SJCRH30 (cell line): ENCODE results near the gene CRPPA. TPM values are rescaled to one million over a fixed set of nuclear protein-coding genes. Genes with fewer than 3 reads are reported as not detected.

Experiments
- DNase-seq, 2 experiments: peaks; one replicate each; pipeline ENCODE4 v3.0.0-alpha.2; 2015 to 2020
- H3K27ac ChIP-seq: fragments of 250-450 bp; sonication (Bioruptor Pico); 2 replicates; pipeline ENCODE4 v1.5.1; 2020; ENCODE audit warnings: mild to moderate bottlenecking, moderate library complexity
- H3K27me3 ChIP-seq: fragments of 250-450 bp; sonication (Bioruptor Pico); 2 replicates; pipeline ENCODE4 v1.5.1; 2020; ENCODE audit warnings: mild to moderate bottlenecking, moderate library complexity
- H3K36me3 ChIP-seq: fragments of 250-450 bp; sonication (Bioruptor Pico); 2 replicates; pipeline ENCODE4 v1.5.1; 2020; ENCODE audit warnings: mild to moderate bottlenecking, moderate library complexity
- H3K4me1 ChIP-seq: fragments of 250-450 bp; sonication (Bioruptor Pico); 2 replicates; pipeline ENCODE4 v1.5.1; 2020; ENCODE audit warnings: mild to moderate bottlenecking, moderate library complexity
- H3K4me3 ChIP-seq: fragments of 250-450 bp; sonication (Bioruptor Pico); 2 replicates; pipeline ENCODE4 v1.5.1; 2020; ENCODE audit warnings: mild to moderate bottlenecking, moderate library complexity
- H3K9me3 ChIP-seq: fragments of 250-450 bp; sonication (Bioruptor Pico); replicated peaks from 2 replicates; pipeline ENCODE4 v1.5.1; 2020; ENCODE audit warnings: mild to moderate bottlenecking, moderate library complexity
- total RNA-seq: library from RNA; depleted of rRNA; stranded (reverse); fragments of >200 nt; shearing (Covaris generic); gene quantifications from 2 replicates; pipeline ENCODE4 v1.2.3, GENCODE V29; 2014

Gene CRPPA
- total RNA-seq, 1 experiment from 2014 or later: 8.8 TPM

DNA sequence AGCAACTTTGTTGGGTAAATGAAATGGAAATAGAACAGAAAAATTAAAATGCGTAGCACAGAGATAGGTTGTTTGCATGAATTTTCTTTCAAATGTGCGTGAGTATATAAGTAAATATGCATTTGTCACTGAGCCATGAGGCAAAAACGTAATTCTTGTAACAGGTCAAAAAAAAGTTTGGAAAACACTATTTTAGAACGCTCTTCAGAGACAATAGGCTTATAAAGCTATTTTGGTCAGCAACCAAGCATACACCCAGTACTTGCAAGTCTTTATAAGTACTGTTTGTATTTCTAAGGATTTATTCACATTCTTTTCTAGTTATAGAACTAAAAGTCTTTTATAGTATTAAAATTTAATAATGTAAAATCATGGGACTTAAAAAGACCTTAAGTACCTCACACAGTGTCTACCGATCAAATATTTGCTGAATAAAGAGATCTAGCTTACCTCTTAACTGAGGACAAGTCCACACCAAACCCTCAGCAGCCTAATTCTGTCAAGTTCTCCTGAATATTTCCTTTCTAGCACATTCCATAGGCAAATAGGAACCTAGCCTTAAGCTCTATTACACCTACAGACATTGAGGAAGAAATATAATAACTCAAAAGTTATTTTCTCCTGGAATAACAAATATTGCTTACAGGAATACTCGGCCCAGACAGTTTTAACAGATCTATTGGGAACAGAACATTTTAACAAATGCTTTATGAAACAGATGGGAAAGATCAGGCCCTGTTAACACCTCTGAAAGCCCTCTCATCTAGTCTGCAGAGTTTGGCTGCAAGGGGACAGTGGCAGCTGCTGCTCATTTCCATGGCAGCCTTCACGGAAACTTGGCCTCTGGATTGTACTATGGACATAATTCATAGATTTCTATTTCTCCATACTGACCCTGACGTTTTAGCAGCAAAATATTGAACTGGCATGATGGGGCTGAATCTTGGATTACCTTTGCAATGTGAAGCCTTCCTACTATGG, 8.8 kb downstream of the CRPPA start:
- Histone ChIP-seq H3K4me1 (no peaks in the 10 kb centered on the region; the same call in none of the 2 replicates), H3K36me3 (no peaks in the 10 kb centered on the region), H3K9me3 (no peaks in the 10 kb centered on the region), H3K27ac (no peak overlapping the region), H3K4me3 (no peak overlapping the region), H3K27me3 (no peaks in the 10 kb centered on the region)
- no peak for DNase-seq

DNA sequence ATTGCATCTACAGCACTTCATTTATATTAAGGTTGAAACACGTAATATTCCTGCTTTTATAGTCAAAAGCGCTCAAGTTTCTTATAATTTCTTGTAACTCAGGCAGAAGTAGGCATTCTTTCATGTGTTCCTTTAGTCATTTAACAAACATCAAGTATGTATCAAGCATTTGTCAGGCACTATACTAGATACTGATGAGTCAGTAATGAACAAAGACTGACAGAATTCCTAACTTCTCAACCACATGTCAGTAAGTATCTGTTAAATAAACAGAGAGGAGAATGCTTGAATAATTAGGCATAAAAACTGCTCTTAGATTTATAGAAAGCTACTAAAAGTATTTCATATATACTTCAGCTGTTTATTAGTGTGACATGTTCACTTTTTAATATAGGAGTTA, 9.9 kb downstream of the CRPPA start:
- H3K9me3 ChIP-seq: no peaks in the 10 kb centered on the region
- DNase-seq: no peak

GRCh38 chr7:16409777-16410176, 11.6 kb downstream of the CRPPA start:
- Histone ChIP-seq H3K4me1 (no peaks in the 10 kb centered on the region; the same call in 1 of the 2 replicates), H3K4me3 (no peak overlapping the region), H3K27me3 (no peaks in the 10 kb centered on the region), H3K27ac (no peak overlapping the region), H3K9me3 (no peaks in the 10 kb centered on the region), H3K36me3 (no peaks in the 10 kb centered on the region)
- DNase-seq: no peak

More for the DNA sequence above, 9.9 kb downstream of the CRPPA start:
- no peak overlapping the region for H3K27ac ChIP-seq
- H3K27me3 ChIP-seq: no peaks in the 10 kb centered on the region
- no peaks in the 10 kb centered on the region; the same call in 1 of the 2 replicates for H3K4me1 ChIP-seq
- no peaks in the 10 kb centered on the region for H3K36me3 ChIP-seq
- H3K4me3 ChIP-seq: no peak overlapping the region

GRCh38 chr7:16404636-16405035, 16.7 kb downstream of the CRPPA start:
- H3K27ac ChIP-seq: no peak overlapping the region
- DNase-seq: no peak
- H3K4me1 ChIP-seq: peaks cover 10% of the 10 kb centered on the region
- H3K9me3 ChIP-seq: peaks cover 12% of the 10 kb centered on the region
- H3K27me3 ChIP-seq: no peaks in the 10 kb centered on the region
- no peak overlapping the region for H3K4me3 ChIP-seq
- peaks cover 2% of the 10 kb centered on the region for H3K36me3 ChIP-seq

DNA sequence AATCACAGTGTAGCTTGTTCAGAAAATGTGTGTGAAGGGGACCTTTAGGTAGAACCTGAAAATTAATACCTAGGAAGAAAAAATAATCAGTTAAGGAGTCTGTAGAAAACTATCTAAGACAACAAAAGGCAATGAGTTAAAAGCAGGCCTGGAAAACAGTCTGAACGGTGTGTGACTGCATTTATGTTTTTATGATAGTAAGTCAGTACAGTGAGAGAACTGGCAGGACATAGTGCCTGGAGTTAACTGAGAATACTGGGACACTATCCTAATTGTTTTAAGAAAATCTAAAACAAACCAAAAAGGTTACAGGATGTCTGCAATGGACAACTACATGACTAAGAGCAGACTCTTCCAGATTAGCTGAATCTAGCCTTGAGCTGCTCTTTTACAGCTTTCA, 17.9 kb downstream of the CRPPA start:
- DNase-seq: no peak
- H3K27me3 ChIP-seq: no peaks in the 10 kb centered on the region
- no peak overlapping the region for H3K27ac ChIP-seq
- peaks cover 10% of the 10 kb centered on the region for H3K4me1 ChIP-seq
- peaks cover 2% of the 10 kb centered on the region for H3K36me3 ChIP-seq
- peaks cover 18% of the 10 kb centered on the region for H3K9me3 ChIP-seq
- H3K4me3 ChIP-seq: no peak overlapping the region

DNA sequence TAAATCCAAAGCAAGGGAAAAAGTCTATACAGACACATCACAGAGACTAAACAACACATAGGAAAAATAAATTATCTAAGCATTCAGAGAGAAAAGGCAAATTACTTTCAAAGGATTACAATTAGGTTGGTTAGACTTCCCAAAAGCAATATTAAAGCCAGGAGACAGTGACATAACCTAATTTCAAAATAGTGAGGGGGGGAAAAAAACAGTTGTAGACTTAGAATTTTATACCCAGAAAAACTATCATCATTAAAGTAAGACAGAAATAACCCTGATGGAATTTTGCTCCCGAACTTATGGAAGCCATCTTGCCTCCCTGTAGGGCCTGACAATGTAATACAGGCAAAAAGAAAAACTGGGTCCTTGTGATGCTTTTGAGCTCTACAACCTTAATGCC, 18.4 kb downstream of the CRPPA start:
- Histone ChIP-seq H3K4me3 (no peak overlapping the region), H3K27me3 (no peaks in the 10 kb centered on the region), H3K27ac (no peak overlapping the region), H3K9me3 (peaks cover 24% of the 10 kb centered on the region), H3K4me1 (peaks cover 10% of the 10 kb centered on the region), H3K36me3 (peaks cover 2% of the 10 kb centered on the region)
- DNase-seq: no peak

DNA sequence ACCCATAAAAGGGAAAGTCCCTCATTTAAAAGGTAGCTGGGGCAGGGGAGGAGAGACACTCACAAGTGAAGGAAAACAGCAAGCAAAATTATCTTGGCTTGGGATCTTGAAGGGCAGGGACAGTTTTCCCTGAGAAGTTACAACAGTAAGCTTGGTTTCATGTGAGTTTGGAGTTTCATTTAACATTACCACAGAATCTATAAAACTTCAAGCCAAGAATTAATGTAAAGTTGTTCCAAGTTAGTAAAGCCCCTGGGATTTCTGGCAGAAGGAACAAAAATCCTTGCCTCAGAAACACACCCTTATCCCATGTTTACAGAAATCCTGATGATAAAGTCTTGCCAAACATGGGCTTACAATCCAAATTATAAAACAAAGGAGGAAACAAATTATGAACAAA, 19.2 kb downstream of the CRPPA start:
- peaks cover 2% of the 10 kb centered on the region for H3K36me3 ChIP-seq
- H3K27ac ChIP-seq: no peak overlapping the region
- no peak for DNase-seq
- H3K4me1 ChIP-seq: peaks cover 10% of the 10 kb centered on the region
- peaks cover 29% of the 10 kb centered on the region for H3K9me3 ChIP-seq
- H3K4me3 ChIP-seq: no peak overlapping the region
- H3K27me3 ChIP-seq: no peaks in the 10 kb centered on the region

- Histone ChIP-seq H3K36me3 (peaks cover 2% of the 10 kb centered on the region), H3K4me1 (peaks cover 10% of the 10 kb centered on the region), H3K27ac (peak overlapping the region; percentile 58), H3K9me3 (peaks cover 29% of the 10 kb centered on the region), H3K27me3 (no peaks in the 10 kb centered on the region), H3K4me3 (no peak overlapping the region)
- peak; percentile 58 to 83 for DNase-seq
Measured at GRCh38 chr7:16400893-16401275, 20.5 kb downstream of the CRPPA start.

DNA sequence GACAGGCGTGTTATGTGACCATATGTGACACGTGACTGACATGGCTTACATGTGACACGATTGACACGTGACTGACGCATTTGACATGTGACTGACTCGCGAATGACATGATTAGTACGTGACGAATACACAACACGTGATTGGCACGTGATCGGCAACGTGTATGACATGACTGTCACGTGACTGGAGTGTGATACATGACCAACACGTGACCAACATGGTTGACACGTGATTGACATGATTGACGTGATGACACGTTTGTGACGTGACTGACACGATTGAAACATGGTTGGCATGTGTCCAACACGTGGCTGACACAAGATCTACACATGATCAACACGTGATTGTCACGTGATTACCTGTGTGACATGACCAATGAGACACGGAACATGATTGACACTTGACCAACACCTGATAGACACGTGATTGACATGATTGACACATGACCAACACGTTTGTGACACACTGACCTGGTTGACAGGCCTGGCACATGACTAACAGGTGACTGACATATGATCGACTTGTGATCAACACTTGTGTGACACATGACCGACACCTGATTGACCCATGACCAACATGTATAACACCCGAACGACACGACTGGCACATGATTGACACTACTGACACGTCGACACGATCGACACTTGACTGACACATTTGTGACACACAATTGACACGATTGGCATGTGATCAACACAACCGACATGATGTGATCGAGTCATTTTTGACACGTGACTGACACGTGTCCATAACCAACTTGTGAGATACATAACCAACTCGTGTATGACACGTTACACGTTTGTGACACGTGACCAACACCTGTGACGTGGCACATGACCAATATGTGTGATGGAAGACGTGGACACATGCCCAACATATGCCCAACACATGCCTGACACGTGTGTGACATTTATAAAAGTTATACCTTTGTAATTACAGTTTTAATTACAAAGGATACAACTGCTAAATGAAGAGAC, 21.1 kb downstream of the CRPPA start:
- DNase-seq: no peak
- Histone ChIP-seq H3K4me1 (peaks cover 10% of the 10 kb centered on the region), H3K27me3 (no peaks in the 10 kb centered on the region), H3K27ac (peak overlapping the region; percentile 58), H3K36me3 (peaks cover 2% of the 10 kb centered on the region), H3K4me3 (no peak overlapping the region), H3K9me3 (peaks cover 29% of the 10 kb centered on the region)

DNA sequence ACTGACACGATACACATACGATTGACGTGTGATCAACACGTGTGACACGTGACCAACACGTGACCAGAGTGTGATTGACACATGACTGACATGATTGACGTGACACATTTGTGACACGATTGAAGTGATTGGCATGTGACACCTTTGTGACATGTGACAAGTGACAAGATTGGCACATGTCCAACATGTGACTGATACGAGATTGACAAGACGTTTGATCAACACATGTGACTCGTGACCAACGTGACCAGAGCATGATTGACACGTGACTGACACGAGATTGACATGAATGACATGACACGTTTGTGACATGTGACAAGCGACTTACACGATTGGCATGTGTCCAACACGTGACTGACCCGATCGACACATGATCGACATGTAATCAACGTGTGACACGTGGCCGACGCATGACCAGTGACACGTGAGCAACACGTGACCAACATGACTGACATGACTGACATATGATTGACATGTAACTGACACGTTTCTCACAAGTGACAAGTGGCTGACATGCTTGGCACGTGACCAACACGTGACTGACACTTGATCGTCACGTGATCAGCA, 22.0 kb downstream of the CRPPA start:
- H3K27me3 ChIP-seq: no peaks in the 10 kb centered on the region
- no peak for DNase-seq
- no peak overlapping the region for H3K4me3 ChIP-seq
- peaks cover 29% of the 10 kb centered on the region for H3K9me3 ChIP-seq
- H3K4me1 ChIP-seq: peaks cover 10% of the 10 kb centered on the region
- H3K27ac ChIP-seq: no peak overlapping the region
- H3K36me3 ChIP-seq: peaks cover 2% of the 10 kb centered on the region

DNA sequence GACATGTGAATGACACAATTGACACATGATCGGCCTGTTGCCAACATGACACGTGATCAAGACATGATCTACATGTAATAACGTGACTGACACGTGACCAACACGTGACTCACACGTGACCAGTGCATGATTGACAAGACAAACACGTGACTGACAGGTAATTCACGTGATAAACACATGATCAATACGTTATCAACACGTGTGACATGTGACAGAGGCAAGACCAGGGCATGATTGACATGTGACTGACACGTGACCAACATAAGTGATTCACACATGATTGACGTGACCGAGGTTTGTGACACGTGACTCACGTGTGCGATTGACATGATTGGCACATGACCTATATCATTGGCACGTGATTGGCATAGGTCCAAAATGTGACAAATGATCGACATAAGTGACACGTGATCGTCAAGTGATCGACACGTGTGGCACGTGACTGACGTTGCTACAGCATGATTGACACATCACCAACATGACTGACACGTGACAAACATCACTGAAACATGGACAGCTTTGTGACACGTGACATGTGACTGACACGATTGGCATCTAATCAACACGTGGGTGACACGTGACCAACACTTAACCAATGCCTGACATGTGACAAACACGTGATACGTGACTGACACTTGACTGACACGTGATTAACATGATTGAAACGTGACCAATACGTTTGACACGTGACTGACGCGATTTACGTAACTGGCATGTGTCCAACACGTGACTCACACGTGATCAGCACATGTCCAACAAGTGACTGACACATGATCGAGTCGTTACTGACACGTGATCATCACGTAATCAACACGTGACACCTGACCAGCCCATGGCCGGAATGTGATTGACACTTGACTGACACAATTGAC, 23.0 kb downstream of the CRPPA start:
- H3K27ac ChIP-seq: no peak overlapping the region
- H3K27me3 ChIP-seq: no peaks in the 10 kb centered on the region
- H3K36me3 ChIP-seq: peaks cover 2% of the 10 kb centered on the region
- no peak for DNase-seq
- peaks cover 10% of the 10 kb centered on the region for H3K4me1 ChIP-seq
- no peak overlapping the region for H3K4me3 ChIP-seq
- peaks cover 29% of the 10 kb centered on the region for H3K9me3 ChIP-seq

DNA sequence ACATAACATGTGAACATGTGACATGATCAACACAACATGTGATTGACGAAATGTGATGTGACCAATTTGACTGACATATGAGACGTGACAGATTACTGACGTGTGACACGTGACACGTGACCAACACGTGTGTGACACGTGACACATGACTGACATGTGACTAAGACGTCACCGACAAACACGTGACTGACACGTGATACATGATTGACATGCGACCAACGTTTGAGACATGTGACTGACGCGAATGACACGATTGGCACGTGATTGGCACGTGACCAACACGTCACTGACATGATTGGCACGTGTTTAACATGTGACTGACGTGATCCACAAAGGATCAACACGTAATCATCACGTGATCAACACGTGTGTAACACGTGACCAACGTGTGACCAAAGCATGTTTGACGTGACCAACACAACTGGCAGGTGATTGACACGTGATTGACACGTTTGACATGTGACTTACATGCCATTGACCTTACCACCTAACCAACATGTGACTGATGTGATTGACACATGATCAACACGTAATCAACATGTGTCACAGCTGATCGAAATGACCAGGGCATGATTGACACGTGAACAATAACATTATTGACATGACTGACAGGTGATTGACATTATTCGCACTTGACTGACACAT, 23.7 kb downstream of the CRPPA start:
- Histone ChIP-seq H3K27me3 (no peaks in the 10 kb centered on the region), H3K36me3 (no peaks in the 10 kb centered on the region), H3K9me3 (peaks cover 22% of the 10 kb centered on the region), H3K4me1 (peaks cover 10% of the 10 kb centered on the region), H3K4me3 (no peak overlapping the region), H3K27ac (no peak overlapping the region)
- DNase-seq: no peak

GRCh38 chr7:16396766-16397500, 24.4 kb downstream of the CRPPA start:
- Histone ChIP-seq H3K4me3 (no peak overlapping the region), H3K27ac (no peak overlapping the region), H3K27me3 (no peaks in the 10 kb centered on the region), H3K9me3 (peaks cover 21% of the 10 kb centered on the region), H3K4me1 (peaks cover 10% of the 10 kb centered on the region), H3K36me3 (no peaks in the 10 kb centered on the region)
- no peak for DNase-seq
